Body of pancreas (tissue), 4 donors: ENCODE results near the gene RPS6KA2. TPM values are rescaled to one million over a fixed set of nuclear protein-coding genes. Genes with fewer than 3 reads are reported as not detected.

Experiments used
- ATAC-seq: fragments of 150-250 bp; one replicate; pipeline ENCODE4 v1.9.1; 2016
- DNase-seq, 4 donors: peaks; one replicate each; pipeline ENCODE4 v3.0.0-alpha.2; 2019
- H3K27ac ChIP-seq, 4 donors: fragments of 200-600 bp; sonication (generic); 1 replicate in 3 of 4; 2 replicates in 1 of 4; pipeline versions ENCODE4 v1.5.1 to v1.6.1; 2016 to 2019; ENCODE audit warnings: mild to moderate bottlenecking in 1 of 4, mixed read lengths in 1 of 4, moderate library complexity in 1 of 4
- H3K27me3 ChIP-seq, 2 donors: fragments of 200-600 bp; sonication (generic); one replicate each; pipeline ENCODE4 v1.6.0; 2016; ENCODE audit warnings: mild to moderate bottlenecking in 1 of 2
- H3K36me3 ChIP-seq, 2 donors: fragments of 200-600 bp; sonication (generic); replicated peaks in 1 of 2; 2 replicates each; pipeline ENCODE4 v1.5.1; 2016; ENCODE audit warnings: low read depth in 2 of 2; ENCODE audit not compliant: insufficient read depth in 1 of 2
- H3K4me1 ChIP-seq: fragments of 200-600 bp; sonication (generic); one replicate; pipeline ENCODE4 v1.6.0; 2016
- H3K4me3 ChIP-seq, 2 donors: fragments of 200-600 bp; sonication (generic); 1 replicate in 1 of 2; 2 replicates in 1 of 2; pipeline ENCODE4 v1.5.1; 2016 to 2019
- H3K9me3 ChIP-seq, 3 donors: fragments of 200-600 bp; sonication (generic); 1 replicate in 2 of 3; 2 replicates in 1 of 3; pipeline ENCODE4 v1.5.1; 2016
- POLR2A ChIP-seq, 3 donors: fragments of 450-650 bp; IDR thresholded peaks; one replicate each; pipeline ENCODE4 v1.6.1; 2016; ENCODE audit warnings: antibody characterized with exemption in 3 of 3, mild to moderate bottlenecking in 2 of 3
- WGBS, 2 donors: methylation state at CpG; one replicate each; pipeline ENCODE4 v1.1.5; 2017; 5-methylcytosine and 5-hydroxymethylcytosine counted together
- intact Hi-C: fragments of 100-400 bp; cut with DNase I; formaldehyde crosslinking; loops from one replicate; pipeline ENCODE4 v1.15.1; 2023
- total RNA-seq, 2 donors: library from RNA; depleted of rRNA; stranded (reverse); fragments of >200 nt; gene quantifications; one replicate each; pipeline ENCODE4 v1.1.0, GENCODE V29; 2016
- TF ChIP-seq, protein P1 (sequence below), 7 experiments: fragments of 450-650 bp in 4 of 7; fragments of 200-600 bp in 3 of 7; sonication (generic) in 3 of 7; IDR thresholded peaks; one replicate each; pipeline ENCODE4 v1.5.1; 2016 to 2019; ENCODE audit warnings: antibody characterized with exemption in 7 of 7

The RPS6KA2 gene
- total RNA-seq, 2 donors from 2014 or later, result 24.4 to 53.7 TPM

DNA sequence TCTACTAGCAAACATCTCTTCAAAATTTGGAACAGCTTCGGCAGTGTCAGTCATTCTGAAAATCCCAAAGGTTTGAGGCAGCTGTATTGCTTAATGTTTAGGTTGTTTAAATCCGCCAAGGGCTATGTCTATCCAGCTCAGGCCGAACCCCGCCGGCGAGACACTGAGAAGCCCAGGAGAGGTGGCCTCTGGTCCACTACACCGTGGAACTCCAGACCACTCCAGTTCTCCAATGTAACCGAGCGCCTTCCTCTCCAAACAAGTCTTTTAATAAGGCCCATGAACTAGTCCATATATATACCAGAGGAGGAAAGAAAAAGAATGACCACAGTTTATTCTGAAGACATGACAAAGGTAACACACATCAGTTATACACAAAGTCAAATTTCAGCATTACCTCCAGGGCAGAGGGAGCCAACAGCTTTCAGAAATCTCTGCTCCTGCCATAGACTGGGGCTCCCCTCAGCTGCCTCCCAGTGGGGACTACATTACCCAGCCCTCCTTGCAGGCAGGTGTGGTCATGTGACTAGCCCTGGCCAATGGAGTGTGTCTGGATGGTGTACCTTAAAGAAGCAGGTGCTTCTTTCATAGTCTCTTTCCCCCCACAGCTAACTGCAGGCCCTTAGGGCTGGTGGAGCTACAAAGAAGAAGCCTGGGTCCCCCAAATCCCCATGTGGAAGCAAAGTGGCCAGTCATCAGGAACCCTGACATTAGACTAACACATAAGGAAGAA, 40.5 kb downstream of the RPS6KA2 start, which contains the start of gene RAMACL:
Gene RAMACL (minus strand): TSS at position 255 of the 733 bp plus-strand sequence. CDS start 201 bp downstream, at position 54.
- H3K27ac ChIP-seq, result no peak within 1 kb of the TSS
- no peak within 1 kb of the TSS for H3K4me3 ChIP-seq
- no peaks in the 10 kb centered on the region for H3K9me3 ChIP-seq
- no peaks in the 10 kb centered on the region for H3K4me1 ChIP-seq
- no peaks in the 10 kb centered on the region for H3K27me3 ChIP-seq
- peak in 3 of 4 donors; percentile 34 to 62 (median 45) for DNase-seq
- H3K36me3 ChIP-seq, result no peaks in the 10 kb centered on the region
- WGBS, 2 donors, result 96 to 97% methylated on average over 9 of the region's 9 CpGs
- peak; percentile 62 for ATAC-seq
- no peak for TF ChIP-seq POLR2A (IDR thresholded peaks at IDR 0.05)
- TF ChIP-seq, protein P1, sequence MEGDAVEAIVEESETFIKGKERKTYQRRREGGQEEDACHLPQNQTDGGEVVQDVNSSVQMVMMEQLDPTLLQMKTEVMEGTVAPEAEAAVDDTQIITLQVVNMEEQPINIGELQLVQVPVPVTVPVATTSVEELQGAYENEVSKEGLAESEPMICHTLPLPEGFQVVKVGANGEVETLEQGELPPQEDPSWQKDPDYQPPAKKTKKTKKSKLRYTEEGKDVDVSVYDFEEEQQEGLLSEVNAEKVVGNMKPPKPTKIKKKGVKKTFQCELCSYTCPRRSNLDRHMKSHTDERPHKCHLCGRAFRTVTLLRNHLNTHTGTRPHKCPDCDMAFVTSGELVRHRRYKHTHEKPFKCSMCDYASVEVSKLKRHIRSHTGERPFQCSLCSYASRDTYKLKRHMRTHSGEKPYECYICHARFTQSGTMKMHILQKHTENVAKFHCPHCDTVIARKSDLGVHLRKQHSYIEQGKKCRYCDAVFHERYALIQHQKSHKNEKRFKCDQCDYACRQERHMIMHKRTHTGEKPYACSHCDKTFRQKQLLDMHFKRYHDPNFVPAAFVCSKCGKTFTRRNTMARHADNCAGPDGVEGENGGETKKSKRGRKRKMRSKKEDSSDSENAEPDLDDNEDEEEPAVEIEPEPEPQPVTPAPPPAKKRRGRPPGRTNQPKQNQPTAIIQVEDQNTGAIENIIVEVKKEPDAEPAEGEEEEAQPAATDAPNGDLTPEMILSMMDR (IDR thresholded peaks at IDR 0.05), result no peak
- intact Hi-C loops, result no loop called here

DNA sequence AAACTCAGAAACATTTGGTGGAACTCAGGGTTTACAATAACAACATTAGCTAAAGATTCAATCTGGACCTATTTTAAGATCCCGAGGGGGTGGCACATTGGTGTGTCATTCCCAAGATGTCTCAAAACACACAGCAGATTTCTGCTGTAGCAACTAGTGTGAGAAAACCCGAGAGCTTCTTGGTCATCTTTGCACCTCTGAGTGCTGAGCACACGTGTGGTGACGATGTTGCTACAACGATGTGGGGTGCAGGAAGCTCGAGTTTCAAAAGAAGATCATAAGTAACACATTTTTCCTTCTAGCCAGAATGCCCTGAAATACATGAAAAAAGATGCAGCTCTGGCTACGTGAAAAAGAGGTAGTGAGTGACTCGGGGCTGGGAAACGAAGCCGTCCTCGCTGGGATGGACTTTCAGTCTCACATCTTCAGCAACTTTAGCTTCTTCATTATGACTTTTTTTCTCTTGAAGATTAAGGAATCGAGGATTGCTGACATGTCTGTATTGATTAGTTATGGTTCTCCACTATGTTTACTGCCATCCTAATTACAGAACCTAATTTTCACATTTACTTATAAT, 42.1 kb downstream of the RPS6KA2 start:
- no peak for TF ChIP-seq POLR2A (IDR thresholded peaks at IDR 0.05)
- TF ChIP-seq, protein P1 (IDR thresholded peaks at IDR 0.05), result no peak

DNA sequence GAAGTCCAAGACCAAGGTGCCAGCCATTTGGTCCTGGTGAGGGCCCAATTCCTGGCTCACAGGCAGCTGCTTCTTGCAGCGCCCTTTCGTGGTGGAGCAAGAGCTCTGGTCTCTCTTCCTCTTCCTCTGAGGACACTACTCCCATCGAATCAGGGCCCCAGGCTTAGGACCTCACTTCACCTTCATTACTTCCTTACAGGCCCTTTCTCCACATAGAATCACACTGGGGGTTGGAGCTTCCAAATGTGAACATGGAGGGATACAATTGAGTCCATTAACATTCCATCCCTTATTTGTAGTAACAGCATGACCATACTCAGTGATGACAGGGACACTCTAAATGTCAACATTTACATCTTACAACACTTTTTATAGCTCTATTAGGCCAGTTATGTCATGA, 42.9 kb downstream of the RPS6KA2 start:
- H3K36me3 ChIP-seq, result no peaks in the 10 kb centered on the region
- H3K4me1 ChIP-seq, result no peaks in the 10 kb centered on the region
- no peak overlapping the region for H3K27ac ChIP-seq
- ATAC-seq (no peak), DNase-seq (no peak)
- 80 to 95% methylated on average over 3 of the region's 3 CpGs for WGBS, 2 donors
- intact Hi-C loops, result no loop called here
- H3K27me3 ChIP-seq, result no peaks in the 10 kb centered on the region
- H3K4me3 ChIP-seq, result no peak overlapping the region
- TF ChIP-seq POLR2A (IDR thresholded peaks at IDR 0.05), result no peak
- TF ChIP-seq, protein P1 (IDR thresholded peaks at IDR 0.05), result no peak
- H3K9me3 ChIP-seq, result no peaks in the 10 kb centered on the region

More for the DNA sequence above, 42.1 kb downstream of the RPS6KA2 start:
- no peaks in the 10 kb centered on the region for H3K27me3 ChIP-seq
- H3K4me1 ChIP-seq, result no peaks in the 10 kb centered on the region
- H3K36me3 ChIP-seq, result no peaks in the 10 kb centered on the region
- WGBS, 2 donors, result 77 to 95% methylated on average over 12 of the region's 12 CpGs
- H3K27ac ChIP-seq, result no peak overlapping the region
- no peak overlapping the region for H3K4me3 ChIP-seq
- intact Hi-C loops, result no loop called here
- ATAC-seq (no peak), DNase-seq (no peak)
- no peaks in the 10 kb centered on the region for H3K9me3 ChIP-seq

DNA sequence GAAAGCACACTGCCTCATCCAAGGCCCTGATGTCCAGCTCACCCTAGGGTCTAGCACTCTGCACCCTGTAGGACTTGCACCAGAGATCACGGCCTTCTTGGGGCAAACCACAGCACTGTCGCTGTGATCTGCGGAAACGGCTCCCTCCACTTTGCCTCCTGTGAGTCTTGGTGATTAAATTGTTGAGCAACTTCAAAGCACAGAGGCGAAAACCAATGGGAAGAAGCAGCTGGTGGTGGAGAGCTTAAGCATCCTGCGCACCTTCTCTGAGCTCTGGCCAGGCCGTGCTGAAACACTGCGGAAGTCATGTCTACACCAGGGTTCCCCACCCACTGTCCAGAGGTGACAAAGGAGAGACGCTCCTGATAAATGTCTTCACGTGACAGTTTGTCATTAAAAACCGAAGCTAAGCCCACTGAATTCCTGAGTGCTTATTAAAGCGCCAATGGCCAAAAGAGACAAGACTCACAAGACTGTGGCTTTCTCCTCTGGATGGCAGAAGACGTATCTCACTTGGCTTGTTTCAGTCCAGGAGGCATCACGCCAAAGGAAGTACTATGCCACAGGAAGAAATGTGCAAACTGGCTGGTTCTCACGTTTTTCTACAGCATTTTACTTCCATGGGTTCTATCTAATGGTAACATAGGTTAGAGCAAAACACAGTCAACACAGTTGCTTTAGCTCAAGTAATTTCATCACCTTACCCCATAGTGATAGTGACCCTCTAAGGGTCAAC, 43.7 kb downstream of the RPS6KA2 start:
- H3K9me3 ChIP-seq, result no peaks in the 10 kb centered on the region
- DNase-seq (no peak), ATAC-seq (no peak)
- 82 to 92% methylated on average over 15 of the region's 15 CpGs for WGBS, 2 donors
- intact Hi-C loops, result no loop called here
- H3K4me3 ChIP-seq, result no peak overlapping the region
- no peaks in the 10 kb centered on the region for H3K36me3 ChIP-seq
- H3K27me3 ChIP-seq, result no peaks in the 10 kb centered on the region
- TF ChIP-seq, protein P1 (IDR thresholded peaks at IDR 0.05), result no peak
- TF ChIP-seq POLR2A (IDR thresholded peaks at IDR 0.05), result no peak
- no peak overlapping the region for H3K27ac ChIP-seq
- H3K4me1 ChIP-seq, result no peaks in the 10 kb centered on the region
